Measurements from ENCODE around the gene DSCAM. TPM values are rescaled to one million over a fixed set of nuclear protein-coding genes. Genes with fewer than 3 reads are reported as not detected.

DSCAM gene
- polyA plus RNA-seq, 4 donors = under 0.01 to 0.22 (median 0.13) TPM; not detected in 1

DNA sequence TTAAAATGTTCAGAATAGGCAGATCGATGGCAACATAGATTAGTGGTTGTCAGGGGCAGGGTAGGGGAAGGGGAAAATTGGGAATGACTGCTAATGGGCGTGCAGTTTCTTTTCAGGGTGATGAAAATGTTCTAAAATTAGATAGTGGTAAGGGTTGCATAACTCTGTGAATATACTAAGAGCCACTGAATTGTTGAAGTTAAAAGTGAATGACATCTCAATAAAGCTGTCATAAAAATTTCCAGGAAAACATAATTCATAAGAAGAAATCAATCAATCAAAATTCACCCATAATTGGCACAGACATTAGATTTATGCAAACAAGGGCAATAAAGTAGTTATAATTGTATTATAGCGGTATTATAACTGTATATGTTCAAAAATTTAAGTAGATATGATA lies 751.5 kb downstream of the DSCAM start:
- Histone ChIP-seq H3K27ac (ENCODE audit: low read depth in 1 of 3, low read length in 2 of 3) (no peak overlapping the region), H3K27me3 (ENCODE audit: control insufficient read depth in 3 of 3, insufficient read depth in 3 of 3, low read length in 3 of 3) (no peaks in the 10 kb centered on the region), H3K4me1 (ENCODE audit: control insufficient read depth in 3 of 3, insufficient read depth in 2 of 3, low read depth in 1 of 3, low read length in 2 of 3) (no peaks in the 10 kb centered on the region), H3K9me3 (ENCODE audit: control insufficient read depth in 2 of 2, insufficient read depth in 1 of 2, low read depth in 1 of 2, low read length in 1 of 2) (no peaks in the 10 kb centered on the region), H3K4me3 (ENCODE audit: low read depth in 1 of 3, low read length in 3 of 3) (no peak overlapping the region), H3K36me3 (ENCODE audit: control insufficient read depth in 3 of 3, insufficient read depth in 2 of 3, low read depth in 1 of 3, low read length in 3 of 3) (no peaks in the 10 kb centered on the region)
- 60 to 80% (median 64%) methylated on average over 3 of the region's 3 CpGs for WGBS, 3 donors
- no peak for FAIRE-seq
- DNase-seq = no peak

DNA sequence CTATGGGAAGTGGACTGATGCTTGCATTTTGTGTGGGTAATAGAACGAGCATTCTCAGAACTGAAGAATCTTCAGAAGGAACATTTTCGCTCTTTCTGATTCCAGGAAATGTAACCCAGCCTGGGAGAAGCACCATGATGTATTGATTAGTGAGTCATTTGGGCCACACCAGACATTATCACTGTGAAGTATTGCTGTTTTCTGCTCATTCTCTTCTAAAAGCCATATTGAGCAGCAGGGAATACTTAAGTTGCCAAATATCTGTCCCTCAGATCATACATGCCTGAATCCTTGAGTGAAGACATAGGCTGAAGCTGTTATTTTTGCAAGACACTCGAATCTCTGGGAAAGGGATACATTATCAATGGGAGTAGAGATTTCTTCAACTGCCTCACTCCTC lies 766.6 kb downstream of the DSCAM start:
- no peak for FAIRE-seq
- WGBS, 3 donors = 66 to 83% (median 78%) methylated on average over 3 of the region's 3 CpGs
- no peak overlapping the region for H3K4me3 ChIP-seq (ENCODE audit: low read depth in 1 of 3, low read length in 3 of 3)
- no peak overlapping the region for H3K27ac ChIP-seq (ENCODE audit: low read depth in 1 of 3, low read length in 2 of 3)
- H3K4me1 ChIP-seq (ENCODE audit: control insufficient read depth in 3 of 3, insufficient read depth in 2 of 3, low read depth in 1 of 3, low read length in 2 of 3) = no peaks in the 10 kb centered on the region
- H3K36me3 ChIP-seq (ENCODE audit: control insufficient read depth in 3 of 3, insufficient read depth in 2 of 3, low read depth in 1 of 3, low read length in 3 of 3) = no peaks in the 10 kb centered on the region
- no peak for DNase-seq
- no peaks in the 10 kb centered on the region for H3K9me3 ChIP-seq (ENCODE audit: control insufficient read depth in 2 of 2, insufficient read depth in 1 of 2, low read depth in 1 of 2, low read length in 1 of 2)
- no peaks in the 10 kb centered on the region for H3K27me3 ChIP-seq (ENCODE audit: control insufficient read depth in 3 of 3, insufficient read depth in 3 of 3, low read length in 3 of 3)

GRCh38 chr21:40074710-40075109 lies 772.2 kb downstream of the DSCAM start:
- Histone ChIP-seq H3K4me1 (ENCODE audit: control insufficient read depth in 3 of 3, insufficient read depth in 2 of 3, low read depth in 1 of 3, low read length in 2 of 3) (no peaks in the 10 kb centered on the region), H3K27me3 (ENCODE audit: control insufficient read depth in 3 of 3, insufficient read depth in 3 of 3, low read length in 3 of 3) (no peaks in the 10 kb centered on the region), H3K4me3 (ENCODE audit: low read depth in 1 of 3, low read length in 3 of 3) (no peak overlapping the region), H3K9me3 (ENCODE audit: control insufficient read depth in 2 of 2, insufficient read depth in 1 of 2, low read depth in 1 of 2, low read length in 1 of 2) (no peaks in the 10 kb centered on the region), H3K27ac (ENCODE audit: low read depth in 1 of 3, low read length in 2 of 3) (no peak overlapping the region), H3K36me3 (ENCODE audit: control insufficient read depth in 3 of 3, insufficient read depth in 2 of 3, low read depth in 1 of 3, low read length in 3 of 3) (no peaks in the 10 kb centered on the region)
- FAIRE-seq = no peak
- 82 to 93% (median 92%) methylated on average over 8 of the region's 8 CpGs for WGBS, 3 donors
- no peak for DNase-seq

GRCh38 chr21:40074198-40074597 lies 772.8 kb downstream of the DSCAM start:
- 73 to 84% (median 74%) methylated on average over 6 of the region's 6 CpGs for WGBS, 3 donors

GRCh38 chr21:40073642-40074041 lies 773.3 kb downstream of the DSCAM start:
- DNase-seq (no peak), FAIRE-seq (no peak)
- H3K9me3 ChIP-seq (ENCODE audit: control insufficient read depth in 2 of 2, insufficient read depth in 1 of 2, low read depth in 1 of 2, low read length in 1 of 2) = no peaks in the 10 kb centered on the region
- H3K27me3 ChIP-seq (ENCODE audit: control insufficient read depth in 3 of 3, insufficient read depth in 3 of 3, low read length in 3 of 3) = no peaks in the 10 kb centered on the region
- no peaks in the 10 kb centered on the region for H3K36me3 ChIP-seq (ENCODE audit: control insufficient read depth in 3 of 3, insufficient read depth in 2 of 3, low read depth in 1 of 3, low read length in 3 of 3)
- H3K27ac ChIP-seq (ENCODE audit: low read depth in 1 of 3, low read length in 2 of 3) = no peak overlapping the region
- 93 to 96% (median 95%) methylated on average over 5 of the region's 5 CpGs for WGBS, 3 donors
- no peaks in the 10 kb centered on the region for H3K4me1 ChIP-seq (ENCODE audit: control insufficient read depth in 3 of 3, insufficient read depth in 2 of 3, low read depth in 1 of 3, low read length in 2 of 3)
- H3K4me3 ChIP-seq (ENCODE audit: low read depth in 1 of 3, low read length in 3 of 3) = no peak overlapping the region

More at GRCh38 chr21:40074198-40074597, 772.8 kb downstream of the DSCAM start:
- H3K27me3 ChIP-seq (ENCODE audit: control insufficient read depth in 3 of 3, insufficient read depth in 3 of 3, low read length in 3 of 3) = no peaks in the 10 kb centered on the region
- H3K9me3 ChIP-seq (ENCODE audit: control insufficient read depth in 2 of 2, insufficient read depth in 1 of 2, low read depth in 1 of 2, low read length in 1 of 2) = no peaks in the 10 kb centered on the region
- H3K4me3 ChIP-seq (ENCODE audit: low read depth in 1 of 3, low read length in 3 of 3) = no peak overlapping the region
- H3K36me3 ChIP-seq (ENCODE audit: control insufficient read depth in 3 of 3, insufficient read depth in 2 of 3, low read depth in 1 of 3, low read length in 3 of 3) = no peaks in the 10 kb centered on the region
- FAIRE-seq (no peak), DNase-seq (no peak)
- H3K4me1 ChIP-seq (ENCODE audit: control insufficient read depth in 3 of 3, insufficient read depth in 2 of 3, low read depth in 1 of 3, low read length in 2 of 3) = no peaks in the 10 kb centered on the region
- no peak overlapping the region for H3K27ac ChIP-seq (ENCODE audit: low read depth in 1 of 3, low read length in 2 of 3)

DNA sequence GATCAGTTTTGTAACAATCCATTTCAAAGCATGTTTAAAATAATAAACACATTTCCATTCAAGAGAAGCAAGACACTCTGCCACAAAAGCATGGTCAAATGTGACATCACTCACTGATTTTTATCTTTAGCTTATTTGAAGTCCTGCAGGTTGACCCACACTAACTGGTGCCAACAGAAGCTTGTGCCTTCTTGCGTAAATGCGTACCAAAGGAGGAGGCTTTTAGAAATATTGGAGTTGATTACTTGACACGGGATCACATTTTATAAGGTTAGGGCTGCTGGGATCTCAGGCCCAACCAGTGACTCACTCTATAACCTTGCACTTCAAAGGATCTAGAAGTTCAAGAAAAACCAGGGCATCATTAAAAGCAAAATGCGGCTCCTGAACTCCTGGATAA lies 776.1 kb downstream of the DSCAM start:
- no peak overlapping the region for H3K27ac ChIP-seq (ENCODE audit: low read depth in 1 of 3, low read length in 2 of 3)
- no peak for FAIRE-seq

GRCh38 chr21:40067751-40068150 lies 779.2 kb downstream of the DSCAM start:
- no peak overlapping the region for H3K4me3 ChIP-seq (ENCODE audit: low read depth in 1 of 3, low read length in 3 of 3)
- H3K27ac ChIP-seq (ENCODE audit: low read depth in 1 of 3, low read length in 2 of 3) = no peak overlapping the region
- H3K27me3 ChIP-seq (ENCODE audit: control insufficient read depth in 3 of 3, insufficient read depth in 3 of 3, low read length in 3 of 3) = no peaks in the 10 kb centered on the region
- H3K4me1 ChIP-seq (ENCODE audit: control insufficient read depth in 3 of 3, insufficient read depth in 2 of 3, low read depth in 1 of 3, low read length in 2 of 3) = no peaks in the 10 kb centered on the region
- no peaks in the 10 kb centered on the region for H3K36me3 ChIP-seq (ENCODE audit: control insufficient read depth in 3 of 3, insufficient read depth in 2 of 3, low read depth in 1 of 3, low read length in 3 of 3)
- H3K9me3 ChIP-seq (ENCODE audit: control insufficient read depth in 2 of 2, insufficient read depth in 1 of 2, low read depth in 1 of 2, low read length in 1 of 2) = no peaks in the 10 kb centered on the region
- FAIRE-seq (no peak), DNase-seq (no peak)
- 65 to 67% (median 66%) methylated on average over 4 of the region's 4 CpGs for WGBS, 3 donors

More for the DNA sequence above, 776.1 kb downstream of the DSCAM start:
- H3K36me3 ChIP-seq (ENCODE audit: control insufficient read depth in 3 of 3, insufficient read depth in 2 of 3, low read depth in 1 of 3, low read length in 3 of 3) = no peaks in the 10 kb centered on the region
- WGBS, 3 donors = 73 to 85% (median 78%) methylated on average over 4 of the region's 4 CpGs
- no peak for DNase-seq
- no peaks in the 10 kb centered on the region for H3K4me1 ChIP-seq (ENCODE audit: control insufficient read depth in 3 of 3, insufficient read depth in 2 of 3, low read depth in 1 of 3, low read length in 2 of 3)
- no peaks in the 10 kb centered on the region for H3K27me3 ChIP-seq (ENCODE audit: control insufficient read depth in 3 of 3, insufficient read depth in 3 of 3, low read length in 3 of 3)
- H3K9me3 ChIP-seq (ENCODE audit: control insufficient read depth in 2 of 2, insufficient read depth in 1 of 2, low read depth in 1 of 2, low read length in 1 of 2) = no peaks in the 10 kb centered on the region
- no peak overlapping the region for H3K4me3 ChIP-seq (ENCODE audit: low read depth in 1 of 3, low read length in 3 of 3)

GRCh38 chr21:40066221-40066620 lies 780.7 kb downstream of the DSCAM start:
- no peak for FAIRE-seq
- H3K36me3 ChIP-seq (ENCODE audit: control insufficient read depth in 3 of 3, insufficient read depth in 2 of 3, low read depth in 1 of 3, low read length in 3 of 3) = no peaks in the 10 kb centered on the region
- no peak overlapping the region for H3K4me3 ChIP-seq (ENCODE audit: low read depth in 1 of 3, low read length in 3 of 3)
- 66 to 75% (median 70%) methylated on average over 3 of the region's 3 CpGs for whole genome bisulfite sequencing, 3 donors
- no peaks in the 10 kb centered on the region for H3K4me1 ChIP-seq (ENCODE audit: control insufficient read depth in 3 of 3, insufficient read depth in 2 of 3, low read depth in 1 of 3, low read length in 2 of 3)
- no peaks in the 10 kb centered on the region for H3K9me3 ChIP-seq (ENCODE audit: control insufficient read depth in 2 of 2, insufficient read depth in 1 of 2, low read depth in 1 of 2, low read length in 1 of 2)
- no peak overlapping the region for H3K27ac ChIP-seq (ENCODE audit: low read depth in 1 of 3, low read length in 2 of 3)
- DNase-seq = no peak
- H3K27me3 ChIP-seq (ENCODE audit: control insufficient read depth in 3 of 3, insufficient read depth in 3 of 3, low read length in 3 of 3) = no peaks in the 10 kb centered on the region

DNA sequence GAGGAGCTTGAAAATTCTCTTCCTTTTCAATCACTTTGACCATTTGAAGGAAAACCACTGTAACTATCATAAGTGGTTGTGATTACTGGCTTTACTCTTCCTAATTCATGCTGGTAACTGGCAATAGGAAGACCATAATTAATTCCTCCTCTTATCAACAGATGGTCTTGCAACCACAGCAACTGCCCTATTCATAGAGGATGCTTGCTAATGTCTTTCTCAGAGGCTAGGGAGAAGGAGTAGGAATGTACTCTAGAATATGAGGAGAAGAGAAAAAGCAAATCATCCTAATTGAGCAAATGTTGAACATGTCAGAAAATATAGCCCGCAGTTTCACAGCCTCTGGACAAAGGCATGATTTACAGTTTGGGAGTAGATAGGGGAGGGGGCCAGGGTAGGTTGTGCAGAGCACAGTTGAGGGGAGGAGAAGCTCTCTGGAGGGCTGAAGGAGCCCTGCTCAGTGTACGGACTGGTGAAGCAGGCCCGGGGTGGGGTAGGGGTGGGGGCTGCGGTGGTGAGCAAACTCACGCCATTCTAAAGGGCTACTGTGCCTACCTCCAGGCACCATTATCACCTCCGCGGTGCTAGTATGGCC lies 786.8 kb downstream of the DSCAM start:
- no peak overlapping the region for H3K27ac ChIP-seq (ENCODE audit: low read depth in 1 of 3, low read length in 2 of 3)
- no peaks in the 10 kb centered on the region for H3K4me1 ChIP-seq (ENCODE audit: control insufficient read depth in 3 of 3, insufficient read depth in 2 of 3, low read depth in 1 of 3, low read length in 2 of 3)
- H3K27me3 ChIP-seq (ENCODE audit: control insufficient read depth in 3 of 3, insufficient read depth in 3 of 3, low read length in 3 of 3) = no peaks in the 10 kb centered on the region
- 88 to 92% (median 89%) methylated on average over 7 of the region's 7 CpGs for WGBS, 3 donors
- H3K9me3 ChIP-seq (ENCODE audit: control insufficient read depth in 2 of 2, insufficient read depth in 1 of 2, low read depth in 1 of 2, low read length in 1 of 2) = no peaks in the 10 kb centered on the region
- no peak for FAIRE-seq
- DNase-seq = no peak
- no peaks in the 10 kb centered on the region for H3K36me3 ChIP-seq (ENCODE audit: control insufficient read depth in 3 of 3, insufficient read depth in 2 of 3, low read depth in 1 of 3, low read length in 3 of 3)
- no peak overlapping the region for H3K4me3 ChIP-seq (ENCODE audit: low read depth in 1 of 3, low read length in 3 of 3)

Data from small intestine (tissue), 7 donors.